Activated T-helper 17 cell treated with anti-CD3 and anti-CD28 coated beads, Interleukin-2, amount 50 U/mL, for 72 hours (primary cell): ENCODE data around the gene SPDYE4. TPM values are rescaled to one million over a fixed set of nuclear protein-coding genes. Genes with fewer than 3 reads are reported as not detected.

Experiments used
- ATAC-seq: fragments of 150-1000 bp; cut with Tn5 transposase; replicated peaks from 2 replicates; pipeline ENCODE4 v1.10.0; 2021; ENCODE audit warnings: mild to moderate bottlenecking, moderate library complexity
- H3K27ac Mint-ChIP-seq: one replicate; pipeline ENCODE4 v1.8.0; 2022; ENCODE audit warnings: mixed read lengths
- H3K27me3 Mint-ChIP-seq: one replicate; pipeline ENCODE4 v1.8.0; 2022; ENCODE audit warnings: mixed read lengths
- H3K36me3 Mint-ChIP-seq: one replicate; pipeline ENCODE4 v1.8.0; 2022; ENCODE audit warnings: low read depth, mild to moderate bottlenecking, mixed read lengths
- H3K4me1 Mint-ChIP-seq: one replicate; pipeline ENCODE4 v1.8.0; 2022; ENCODE audit warnings: mixed read lengths
- H3K4me3 Mint-ChIP-seq: one replicate; pipeline ENCODE4 v1.8.0; 2022; ENCODE audit warnings: mild to moderate bottlenecking, mixed read lengths
- H3K9me3 Mint-ChIP-seq: one replicate; pipeline ENCODE4 v1.8.0; 2022; ENCODE audit warnings: mixed read lengths
- total RNA-seq, 2 donors: library from RNA; stranded (reverse); gene quantifications; one replicate each; pipeline ENCODE4 v1.2.3, GENCODE V29; 2022

Gene SPDYE4
- total RNA-seq, 2 donors from 2014 or later = not detected

- Mint-ChIP-seq H3K9me3 (no peaks in the 10 kb centered on the region), H3K27me3 (peaks cover 3% of the 10 kb centered on the region), H3K4me3 (no peak overlapping the region), H3K4me1 (no peaks in the 10 kb centered on the region), H3K27ac (peak overlapping the region; percentile 4), H3K36me3 (no peaks in the 10 kb centered on the region)
- ATAC-seq = no peak
Measured at GRCh38 chr17:8793649-8794048, 35.3 kb upstream of the SPDYE4 start.

DNA sequence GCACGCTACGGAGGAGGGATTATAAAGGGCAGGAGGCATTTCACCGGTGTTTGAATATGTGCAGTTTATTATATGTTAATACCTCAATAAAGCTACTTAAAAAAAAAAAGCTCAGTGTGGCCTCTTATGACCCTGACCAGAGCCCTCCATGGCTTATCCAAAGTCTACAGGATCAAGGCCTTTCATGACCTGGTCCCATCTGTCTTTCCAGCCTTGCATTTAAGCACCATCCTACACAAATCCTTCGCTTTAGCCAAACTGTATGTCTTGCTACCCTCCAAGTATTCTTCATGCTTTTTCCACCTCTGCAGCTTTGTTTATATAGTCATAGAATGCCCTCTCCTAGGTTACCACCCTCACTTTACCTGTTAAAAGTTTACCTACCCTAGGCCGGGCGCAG is 34.3 kb upstream of the SPDYE4 start:
- no peaks in the 10 kb centered on the region for H3K4me1 Mint-ChIP-seq
- H3K27ac Mint-ChIP-seq = no peak overlapping the region
- H3K9me3 Mint-ChIP-seq = no peaks in the 10 kb centered on the region
- no peaks in the 10 kb centered on the region for H3K36me3 Mint-ChIP-seq
- ATAC-seq = no peak
- no peak overlapping the region for H3K4me3 Mint-ChIP-seq
- H3K27me3 Mint-ChIP-seq = peaks cover 9% of the 10 kb centered on the region

GRCh38 chr17:8791910-8792270 is 33.5 kb upstream of the SPDYE4 start:
- H3K27me3 Mint-ChIP-seq = peaks cover 9% of the 10 kb centered on the region
- ATAC-seq = peak; percentile 88
- no peak overlapping the region for H3K4me3 Mint-ChIP-seq
- H3K27ac Mint-ChIP-seq = no peak overlapping the region
- H3K9me3 Mint-ChIP-seq = no peaks in the 10 kb centered on the region
- no peaks in the 10 kb centered on the region for H3K36me3 Mint-ChIP-seq
- no peaks in the 10 kb centered on the region for H3K4me1 Mint-ChIP-seq

GRCh38 chr17:8791248-8791909 is 33.0 kb upstream of the SPDYE4 start:
- Mint-ChIP-seq H3K27ac (no peak overlapping the region), H3K4me3 (no peak overlapping the region), H3K36me3 (no peaks in the 10 kb centered on the region), H3K9me3 (no peaks in the 10 kb centered on the region), H3K4me1 (no peaks in the 10 kb centered on the region), H3K27me3 (peaks cover 9% of the 10 kb centered on the region)
- ATAC-seq = no peak

DNA sequence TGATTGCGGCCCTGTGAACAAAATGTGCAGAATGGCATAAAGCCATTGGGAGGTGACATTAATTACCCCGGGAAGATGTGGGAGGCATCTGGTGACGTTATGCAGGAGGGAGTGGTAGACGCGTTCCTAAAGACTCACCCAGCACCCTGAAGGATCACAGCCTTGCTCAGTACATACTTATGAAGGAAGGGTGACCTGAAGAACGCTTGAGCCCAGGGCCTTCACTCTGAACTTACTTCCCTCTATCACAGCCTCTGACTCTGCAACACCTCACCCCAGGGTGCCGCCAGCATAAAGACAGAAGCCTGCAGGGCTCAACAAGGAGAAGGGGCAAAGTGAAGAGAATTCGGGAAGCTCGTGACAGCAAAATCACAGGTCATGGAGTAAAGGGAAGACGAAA is 31.4 kb upstream of the SPDYE4 start:
- Mint-ChIP-seq H3K36me3 (no peaks in the 10 kb centered on the region), H3K27ac (no peak overlapping the region), H3K27me3 (peaks cover 9% of the 10 kb centered on the region), H3K9me3 (no peaks in the 10 kb centered on the region), H3K4me3 (no peak overlapping the region), H3K4me1 (no peaks in the 10 kb centered on the region)
- ATAC-seq = no peak

GRCh38 chr17:8788998-8789397 is 30.7 kb upstream of the SPDYE4 start:
- Mint-ChIP-seq H3K27ac (no peak overlapping the region), H3K27me3 (peaks cover 9% of the 10 kb centered on the region), H3K9me3 (no peaks in the 10 kb centered on the region), H3K36me3 (no peaks in the 10 kb centered on the region), H3K4me3 (no peak overlapping the region), H3K4me1 (no peaks in the 10 kb centered on the region)
- ATAC-seq = no peak

GRCh38 chr17:8785547-8786413 is 27.4 kb upstream of the SPDYE4 start:
- Mint-ChIP-seq H3K36me3 (no peaks in the 10 kb centered on the region), H3K4me1 (no peaks in the 10 kb centered on the region), H3K27me3 (peaks cover 6% of the 10 kb centered on the region), H3K4me3 (no peak overlapping the region), H3K27ac (no peak overlapping the region), H3K9me3 (no peaks in the 10 kb centered on the region)
- peak; percentile 59 for ATAC-seq

- Mint-ChIP-seq H3K27me3 (peaks cover 7% of the 10 kb centered on the region), H3K9me3 (no peaks in the 10 kb centered on the region), H3K4me3 (no peak overlapping the region), H3K4me1 (no peaks in the 10 kb centered on the region), H3K27ac (no peak overlapping the region), H3K36me3 (no peaks in the 10 kb centered on the region)
- no peak for ATAC-seq
Measured at GRCh38 chr17:8782176-8782575, 23.8 kb upstream of the SPDYE4 start.

DNA sequence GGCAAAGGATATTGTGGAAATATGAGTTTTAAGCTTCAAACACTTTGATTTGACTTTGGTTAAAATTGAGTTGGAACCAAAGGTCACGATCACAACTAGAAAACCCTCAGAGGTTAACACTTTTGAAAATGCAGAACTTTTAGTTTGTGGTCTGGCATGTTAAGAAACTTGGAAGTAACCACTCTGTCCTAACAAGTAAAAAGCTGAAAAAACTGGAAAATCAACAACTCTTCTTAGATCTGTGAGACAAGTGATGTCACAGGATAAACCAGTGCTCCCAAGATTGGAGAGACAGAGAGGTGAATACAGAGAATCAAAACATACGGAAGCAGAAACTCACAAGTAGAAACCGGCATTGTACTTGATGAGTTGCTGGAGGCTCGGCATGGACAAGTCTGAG is 23.4 kb upstream of the SPDYE4 start:
- Mint-ChIP-seq H3K4me1 (no peaks in the 10 kb centered on the region), H3K27ac (no peak overlapping the region), H3K9me3 (no peaks in the 10 kb centered on the region), H3K4me3 (no peak overlapping the region), H3K36me3 (no peaks in the 10 kb centered on the region), H3K27me3 (peaks cover 9% of the 10 kb centered on the region)
- ATAC-seq = no peak

- H3K27me3 Mint-ChIP-seq = peaks cover 23% of the 10 kb centered on the region
- H3K4me3 Mint-ChIP-seq = no peak overlapping the region
- no peaks in the 10 kb centered on the region for H3K9me3 Mint-ChIP-seq
- no peaks in the 10 kb centered on the region for H3K36me3 Mint-ChIP-seq
- no peaks in the 10 kb centered on the region for H3K4me1 Mint-ChIP-seq
- ATAC-seq = no peak
- no peak overlapping the region for H3K27ac Mint-ChIP-seq
Measured at GRCh38 chr17:8776881-8777280, 18.5 kb upstream of the SPDYE4 start.

- peaks cover 23% of the 10 kb centered on the region for H3K27me3 Mint-ChIP-seq
- H3K4me1 Mint-ChIP-seq = no peaks in the 10 kb centered on the region
- H3K9me3 Mint-ChIP-seq = no peaks in the 10 kb centered on the region
- H3K27ac Mint-ChIP-seq = no peak overlapping the region
- no peak overlapping the region for H3K4me3 Mint-ChIP-seq
- H3K36me3 Mint-ChIP-seq = no peaks in the 10 kb centered on the region
- ATAC-seq = no peak
Measured at GRCh38 chr17:8776248-8776647, 17.9 kb upstream of the SPDYE4 start.

GRCh38 chr17:8766731-8767130 is 8.4 kb upstream of the SPDYE4 start:
- Mint-ChIP-seq H3K36me3 (no peaks in the 10 kb centered on the region), H3K4me1 (no peaks in the 10 kb centered on the region), H3K27ac (no peak overlapping the region), H3K4me3 (no peak overlapping the region), H3K9me3 (no peaks in the 10 kb centered on the region), H3K27me3 (peaks cover 10% of the 10 kb centered on the region)
- no peak for ATAC-seq

DNA sequence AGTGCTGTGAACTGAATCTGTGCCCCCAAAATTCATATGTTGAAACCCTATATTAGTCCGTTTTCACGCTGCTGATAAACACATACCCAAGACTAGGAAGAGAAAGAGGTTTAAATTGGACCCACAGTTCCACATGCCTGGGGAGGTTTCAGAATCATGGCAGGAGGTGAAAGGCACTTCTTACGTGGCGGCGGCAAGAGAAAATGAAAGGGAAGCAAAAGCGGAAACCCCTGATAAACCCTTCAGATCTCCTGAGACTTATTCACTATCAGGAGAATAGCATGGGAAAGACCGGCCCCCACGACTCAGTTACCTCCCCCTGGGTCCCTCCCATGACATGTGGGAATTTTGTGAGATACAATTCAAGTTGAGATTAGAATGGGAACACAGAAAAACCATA is 3.7 kb upstream of the SPDYE4 start:
- H3K4me1 Mint-ChIP-seq = no peaks in the 10 kb centered on the region
- no peaks in the 10 kb centered on the region for H3K36me3 Mint-ChIP-seq
- H3K4me3 Mint-ChIP-seq = no peak overlapping the region
- peaks cover 3% of the 10 kb centered on the region for H3K27me3 Mint-ChIP-seq
- H3K27ac Mint-ChIP-seq = no peak overlapping the region
- no peaks in the 10 kb centered on the region for H3K9me3 Mint-ChIP-seq
- no peak for ATAC-seq

- Mint-ChIP-seq H3K27ac (no peak overlapping the region), H3K36me3 (no peaks in the 10 kb centered on the region), H3K9me3 (no peaks in the 10 kb centered on the region), H3K4me1 (no peaks in the 10 kb centered on the region), H3K27me3 (peaks cover 21% of the 10 kb centered on the region), H3K4me3 (no peak overlapping the region)
- ATAC-seq = no peak
Measured at GRCh38 chr17:8757189-8757588, 1.2 kb downstream of the SPDYE4 start.

DNA sequence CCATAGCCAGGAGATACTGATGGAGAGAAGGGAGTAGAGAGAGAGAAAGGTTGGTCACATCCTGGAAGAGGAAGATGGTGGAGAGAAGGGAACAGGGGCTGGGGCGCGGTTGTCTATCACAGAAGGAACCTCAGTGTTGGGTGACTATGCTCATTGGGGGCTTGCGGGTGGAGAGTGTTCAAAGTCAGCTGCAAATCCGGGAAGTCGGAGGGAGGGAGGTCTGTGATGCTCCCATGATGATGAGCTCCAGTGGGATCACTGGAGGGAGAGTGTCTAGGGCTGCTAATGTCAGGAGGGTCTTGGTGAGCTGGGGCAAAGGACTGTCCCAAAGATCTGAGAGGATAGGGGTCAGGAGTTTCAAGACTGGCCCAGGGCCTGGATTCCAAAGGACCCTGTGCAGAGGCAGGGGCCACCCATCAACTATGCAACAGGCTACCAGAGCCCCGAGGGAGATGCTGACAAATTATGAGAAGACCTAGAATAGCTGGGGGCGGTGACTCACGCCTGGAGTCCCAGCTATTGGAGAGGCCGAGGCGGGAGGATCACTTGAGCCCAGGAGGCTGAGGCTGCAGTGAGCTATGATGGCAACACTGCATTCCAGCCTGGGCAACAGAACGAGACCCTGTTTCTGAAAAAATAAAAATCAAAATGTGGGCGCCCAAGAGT is 2.6 kb downstream of the SPDYE4 start:
- Mint-ChIP-seq H3K4me1 (no peaks in the 10 kb centered on the region), H3K9me3 (no peaks in the 10 kb centered on the region), H3K36me3 (no peaks in the 10 kb centered on the region), H3K27ac (no peak overlapping the region), H3K27me3 (peaks cover 18% of the 10 kb centered on the region), H3K4me3 (no peak overlapping the region)
- ATAC-seq = no peak
